ENCODE data around the gene PFKL. TPM values are rescaled to one million over a fixed set of nuclear protein-coding genes. Genes with fewer than 3 reads are reported as not detected.

The PFKL gene
- total RNA-seq, 1 experiment from 2014 or later, result 78.9 TPM

DNA sequence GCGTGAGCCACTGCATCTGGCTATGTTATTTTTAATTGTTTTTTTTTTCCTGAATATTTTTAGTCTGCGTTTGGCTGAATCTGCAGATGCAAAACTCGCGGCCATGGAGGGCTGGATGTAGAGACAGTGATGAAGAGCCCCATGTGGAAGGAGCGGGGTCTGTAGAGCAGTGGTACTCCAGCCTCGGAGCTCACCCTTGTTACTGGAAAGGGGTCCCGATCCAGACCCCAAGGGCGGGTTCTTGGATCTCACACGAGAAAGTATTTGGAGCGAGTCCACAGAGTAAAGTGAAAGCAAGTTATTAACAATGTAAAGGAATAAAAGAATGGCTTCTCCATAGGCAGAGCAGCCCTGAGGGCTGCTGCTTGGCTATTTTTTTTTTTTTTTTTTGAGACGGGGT is 56.3 kb downstream of the PFKL start:
- H3K27ac Mint-ChIP-seq (ENCODE audit: unreplicated experiment), result no peak overlapping the region
- TF ChIP-seq, protein P1, sequence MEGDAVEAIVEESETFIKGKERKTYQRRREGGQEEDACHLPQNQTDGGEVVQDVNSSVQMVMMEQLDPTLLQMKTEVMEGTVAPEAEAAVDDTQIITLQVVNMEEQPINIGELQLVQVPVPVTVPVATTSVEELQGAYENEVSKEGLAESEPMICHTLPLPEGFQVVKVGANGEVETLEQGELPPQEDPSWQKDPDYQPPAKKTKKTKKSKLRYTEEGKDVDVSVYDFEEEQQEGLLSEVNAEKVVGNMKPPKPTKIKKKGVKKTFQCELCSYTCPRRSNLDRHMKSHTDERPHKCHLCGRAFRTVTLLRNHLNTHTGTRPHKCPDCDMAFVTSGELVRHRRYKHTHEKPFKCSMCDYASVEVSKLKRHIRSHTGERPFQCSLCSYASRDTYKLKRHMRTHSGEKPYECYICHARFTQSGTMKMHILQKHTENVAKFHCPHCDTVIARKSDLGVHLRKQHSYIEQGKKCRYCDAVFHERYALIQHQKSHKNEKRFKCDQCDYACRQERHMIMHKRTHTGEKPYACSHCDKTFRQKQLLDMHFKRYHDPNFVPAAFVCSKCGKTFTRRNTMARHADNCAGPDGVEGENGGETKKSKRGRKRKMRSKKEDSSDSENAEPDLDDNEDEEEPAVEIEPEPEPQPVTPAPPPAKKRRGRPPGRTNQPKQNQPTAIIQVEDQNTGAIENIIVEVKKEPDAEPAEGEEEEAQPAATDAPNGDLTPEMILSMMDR (IDR thresholded peaks at IDR 0.05; ENCODE audit: unreplicated experiment), result no peak
- BruUV-seq (replicated peaks), result no TSS peak
- peaks cover 58% of the 10 kb centered on the region for H3K27me3 Mint-ChIP-seq (ENCODE audit: unreplicated experiment)
- no peak overlapping the region for H3K4me3 Mint-ChIP-seq (ENCODE audit: low read depth, unreplicated experiment)
- no peaks in the 10 kb centered on the region for H3K9me3 Mint-ChIP-seq (ENCODE audit: low read depth, unreplicated experiment)
- DNase-seq, result no peak
- CTCF ChIA-PET, result no interaction called here
- H3K36me3 Mint-ChIP-seq (ENCODE audit: insufficient read depth, unreplicated experiment), result no peaks in the 10 kb centered on the region
- H3K4me1 Mint-ChIP-seq (ENCODE audit: low read depth, unreplicated experiment), result no peaks in the 10 kb centered on the region
- intact Hi-C loops (cut with micrococcal nuclease; ENCODE audit: unreplicated experiment), result no loop called here

DNA sequence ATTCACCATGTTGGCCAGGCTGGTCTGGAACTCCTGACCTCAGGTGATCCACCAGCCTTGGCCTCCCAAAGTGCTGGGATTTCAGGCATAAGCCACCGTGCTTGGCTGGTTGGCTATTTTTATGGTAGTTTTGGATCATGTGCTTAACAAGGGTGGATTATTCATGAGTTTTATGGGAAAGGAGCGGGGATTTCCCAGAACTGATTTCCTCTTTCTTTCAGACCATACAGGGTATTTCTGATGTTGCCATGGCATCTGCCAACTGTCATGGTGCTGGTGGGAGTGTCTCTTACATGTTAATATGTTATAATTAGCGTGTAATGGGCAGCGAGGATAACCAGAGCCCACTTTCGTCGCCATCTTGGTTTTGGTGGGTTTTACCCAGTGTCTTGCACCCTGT is 56.8 kb downstream of the PFKL start:
- Mint-ChIP-seq H3K27me3 (ENCODE audit: unreplicated experiment) (peaks cover 57% of the 10 kb centered on the region), H3K4me3 (ENCODE audit: low read depth, unreplicated experiment) (no peak overlapping the region), H3K27ac (ENCODE audit: unreplicated experiment) (no peak overlapping the region), H3K9me3 (ENCODE audit: low read depth, unreplicated experiment) (no peaks in the 10 kb centered on the region), H3K36me3 (ENCODE audit: insufficient read depth, unreplicated experiment) (no peaks in the 10 kb centered on the region), H3K4me1 (ENCODE audit: low read depth, unreplicated experiment) (no peaks in the 10 kb centered on the region)
- BruUV-seq (replicated peaks), result no TSS peak
- DNase-seq, result no peak
- intact Hi-C loops (cut with micrococcal nuclease; ENCODE audit: unreplicated experiment), result no loop called here
- TF ChIP-seq, protein P1 (IDR thresholded peaks at IDR 0.05; ENCODE audit: unreplicated experiment), result no peak
- CTCF ChIA-PET, result no interaction called here

DNA sequence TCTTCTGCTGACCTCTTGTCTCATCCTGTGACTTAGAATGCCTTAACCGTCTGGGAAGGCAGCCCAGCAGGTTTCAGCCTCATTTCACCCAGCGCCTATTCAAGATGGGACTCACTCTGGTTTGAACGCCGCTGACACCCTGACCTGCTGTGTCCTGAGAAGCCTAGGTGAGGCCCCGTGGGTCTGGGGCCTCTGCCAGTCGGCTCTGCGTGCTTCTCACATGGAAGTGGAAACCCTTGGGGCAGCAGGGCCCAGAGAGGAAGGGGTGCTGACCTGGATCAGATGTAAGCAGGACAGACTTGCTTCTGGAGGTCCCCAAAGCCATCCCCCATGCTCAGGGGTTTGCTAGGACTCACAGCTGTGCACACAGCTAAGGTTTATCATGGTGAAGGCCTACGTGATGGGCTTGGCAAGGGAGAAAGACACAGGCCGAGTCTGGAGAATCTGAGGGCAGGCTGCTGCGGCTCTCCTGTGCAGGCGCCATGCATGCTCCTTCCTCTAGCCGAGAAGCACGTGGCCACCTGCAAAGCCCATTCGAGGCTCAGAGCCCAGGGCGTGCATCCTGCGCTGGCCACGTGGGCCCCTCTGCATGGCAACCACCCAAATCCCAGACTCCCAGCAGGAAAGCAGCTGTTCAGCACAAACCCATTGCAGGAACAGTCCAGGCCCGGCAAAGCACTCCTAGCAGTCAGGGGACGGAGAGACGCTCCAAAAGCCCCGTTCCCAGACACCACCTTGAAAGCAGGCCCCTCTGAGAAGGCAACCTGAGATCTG is 57.4 kb downstream of the PFKL start:
- H3K27me3 Mint-ChIP-seq (ENCODE audit: unreplicated experiment), result peaks cover 51% of the 10 kb centered on the region
- no TSS peak for BruUV-seq (replicated peaks)
- TF ChIP-seq, protein P1 (IDR thresholded peaks at IDR 0.05; ENCODE audit: unreplicated experiment), result no peak
- DNase-seq, result no peak
- no peak overlapping the region for H3K4me3 Mint-ChIP-seq (ENCODE audit: low read depth, unreplicated experiment)
- intact Hi-C loops (cut with micrococcal nuclease; ENCODE audit: unreplicated experiment), result no loop called here
- no peaks in the 10 kb centered on the region for H3K4me1 Mint-ChIP-seq (ENCODE audit: low read depth, unreplicated experiment)
- H3K9me3 Mint-ChIP-seq (ENCODE audit: low read depth, unreplicated experiment), result no peaks in the 10 kb centered on the region
- CTCF ChIA-PET, result no interaction called here
- no peak overlapping the region for H3K27ac Mint-ChIP-seq (ENCODE audit: unreplicated experiment)
- no peaks in the 10 kb centered on the region for H3K36me3 Mint-ChIP-seq (ENCODE audit: insufficient read depth, unreplicated experiment)

DNA sequence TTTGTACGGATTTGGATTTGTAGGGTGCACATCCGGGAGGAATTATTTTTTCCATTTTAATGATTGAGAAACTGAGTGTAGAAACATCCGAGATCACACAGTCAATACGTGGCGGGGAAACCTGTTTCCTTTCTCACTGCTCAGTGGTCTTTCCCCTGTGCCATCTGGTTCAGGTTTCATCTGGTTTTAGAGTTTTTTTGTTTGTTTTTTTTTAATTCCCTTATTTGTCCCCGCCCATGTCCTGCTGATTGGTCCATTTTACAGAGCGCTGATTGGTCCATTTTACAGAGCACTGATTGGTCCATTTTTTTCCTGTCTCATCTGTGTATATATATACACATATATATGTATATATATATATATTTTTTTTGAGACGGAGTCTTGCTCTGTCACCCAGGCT is 59.5 kb downstream of the PFKL start:
- Mint-ChIP-seq H3K27ac (ENCODE audit: unreplicated experiment) (no peak overlapping the region), H3K9me3 (ENCODE audit: low read depth, unreplicated experiment) (no peaks in the 10 kb centered on the region), H3K4me3 (ENCODE audit: low read depth, unreplicated experiment) (no peak overlapping the region), H3K36me3 (ENCODE audit: insufficient read depth, unreplicated experiment) (no peaks in the 10 kb centered on the region), H3K27me3 (ENCODE audit: unreplicated experiment) (peaks cover 50% of the 10 kb centered on the region), H3K4me1 (ENCODE audit: low read depth, unreplicated experiment) (no peaks in the 10 kb centered on the region)
- no peak for DNase-seq
- BruUV-seq (replicated peaks), result no TSS peak
- intact Hi-C loops (cut with micrococcal nuclease; ENCODE audit: unreplicated experiment), result no loop called here
- CTCF ChIA-PET, result no interaction called here
- TF ChIP-seq, protein P1 (IDR thresholded peaks at IDR 0.05; ENCODE audit: unreplicated experiment), result no peak

Measured in Calu3 (cell line).